Neutrophil (primary cell): Measurements from ENCODE around the gene FAM78A.
A peak's percentile ranks its signal among the peaks of the same experiment; 100 is the strongest.
"Not testable (repeated sequence)": the region's sequence is repeated elsewhere in the genome, so short reads cannot be mapped to it uniquely, and the experiment has no call there.

ENCODE experiments used
- H3K27ac ChIP-seq: fragments of 200-600 bp; sonication (generic); 2 replicates; pipeline ENCODE4 v1.5.1; 2016; ENCODE audit warnings: mild to moderate bottlenecking, moderate library complexity
- H3K27me3 ChIP-seq: fragments of 200-600 bp; sonication (generic); 2 replicates; pipeline ENCODE4 v1.6.0; 2016; ENCODE audit warnings: mild to moderate bottlenecking
- H3K36me3 ChIP-seq: fragments of 200-600 bp; sonication (generic); 2 replicates; pipeline ENCODE4 v1.5.1; 2017
- H3K4me1 ChIP-seq, 2 experiments: fragments of 200-600 bp in 1 of 2; sonication (generic) in 1 of 2; 1 replicate in 1 of 2; 2 replicates in 1 of 2; pipeline versions ENCODE4 v1.5.1 to v1.6.1; 2013 to 2016; ENCODE audit warnings: low read depth in 1 of 2, low read length in 1 of 2, mild to moderate bottlenecking in 1 of 2, moderate library complexity in 1 of 2; ENCODE audit not compliant: control insufficient read depth in 1 of 2, insufficient read depth in 1 of 2
- H3K4me3 ChIP-seq, 2 experiments: fragments of 200-600 bp in 1 of 2; sonication (generic) in 1 of 2; 1 replicate in 1 of 2; 2 replicates in 1 of 2; pipeline ENCODE4 v1.5.1; 2013 to 2016; ENCODE audit warnings: low read depth in 1 of 2, low read length in 1 of 2, mild to moderate bottlenecking in 1 of 2, moderate library complexity in 1 of 2
- H3K9me3 ChIP-seq: fragments of 200-600 bp; sonication (generic); 2 replicates; pipeline ENCODE4 v1.5.1; 2016
- CTCF ChIP-seq: fragments of 200-600 bp; sonication (generic); IDR thresholded peaks from 2 replicates; pipeline ENCODE4 v1.5.1; 2016; ENCODE audit warnings: antibody characterized with exemption

Gene FAM78A

GRCh38 chr9:131252120-131252519 is 24.2 kb downstream of the FAM78A start:
- no peak for TF ChIP-seq CTCF
- Histone ChIP-seq H3K27me3 (no peaks in the 10 kb centered on the region), H3K4me1 (peaks cover 56 to 59% of the 10 kb centered on the region in 2 experiments), H3K27ac (peak overlapping the region; percentile 96), H3K4me3 (peak overlapping the region; percentile 61 to 89), H3K9me3 (no peaks in the 10 kb centered on the region), H3K36me3 (no peaks in the 10 kb centered on the region)

- no peaks in the 10 kb centered on the region for H3K27me3 ChIP-seq
- H3K9me3 ChIP-seq: no peaks in the 10 kb centered on the region
- no peak overlapping the region for H3K4me3 ChIP-seq
- H3K36me3 ChIP-seq: no peaks in the 10 kb centered on the region
- TF ChIP-seq CTCF: no peak
- no peak overlapping the region for H3K27ac ChIP-seq
- peaks cover 1 to 4% of the 10 kb centered on the region in 2 experiments for H3K4me1 ChIP-seq
Observed at GRCh38 chr9:131246618-131247017, 29.7 kb downstream of the FAM78A start.

GRCh38 chr9:131244331-131244730 is 32.0 kb downstream of the FAM78A start:
- not testable (repeated sequence) for H3K27me3 ChIP-seq, H3K4me1 ChIP-seq, H3K27ac ChIP-seq, H3K4me3 ChIP-seq, H3K36me3 ChIP-seq, H3K9me3 ChIP-seq

- no peak overlapping the region for H3K4me3 ChIP-seq
- H3K4me1 ChIP-seq: peaks cover 24 to 25% of the 10 kb centered on the region in 2 experiments
- TF ChIP-seq CTCF: no peak
- no peaks in the 10 kb centered on the region for H3K9me3 ChIP-seq
- no peaks in the 10 kb centered on the region for H3K27me3 ChIP-seq
- peaks cover 13% of the 10 kb centered on the region for H3K36me3 ChIP-seq
- no peak overlapping the region for H3K27ac ChIP-seq
Observed at GRCh38 chr9:131240047-131240921, 36.0 kb downstream of the FAM78A start.

- H3K4me1 ChIP-seq: peaks cover 24 to 25% of the 10 kb centered on the region in 2 experiments
Observed at GRCh38 chr9:131239161-131239975, 36.9 kb downstream of the FAM78A start.

More at GRCh38 chr9:131239161-131239975, 36.9 kb downstream of the FAM78A start:
- peak overlapping the region; percentile 87 for H3K27ac ChIP-seq
- no peaks in the 10 kb centered on the region for H3K9me3 ChIP-seq
- peak overlapping the region; percentile 58 to 60 for H3K4me3 ChIP-seq
- H3K27me3 ChIP-seq: no peaks in the 10 kb centered on the region
- TF ChIP-seq CTCF: no peak
- H3K36me3 ChIP-seq: peaks cover 22% of the 10 kb centered on the region
